Smooth muscle cell (in vitro differentiated cells): ENCODE measurements around the gene S100A10. TPM values are rescaled to one million over a fixed set of nuclear protein-coding genes. Genes with fewer than 3 reads are reported as not detected.

ENCODE experiments used
- DNase-seq: peaks from one replicate; lab custom pipeline; 2025; ENCODE audit not compliant: unreplicated experiment; lab: John Stamatoyannopoulos, UW
- H2AFZ ChIP-seq: fragments of 200-600 bp; sonication (generic); 2 replicates; pipeline ENCODE4 v1.6.0; 2016; ENCODE audit warnings: antibody characterized with exemption, low read depth, mild to moderate bottlenecking
- H3F3A ChIP-seq: fragments of 200-600 bp; sonication (generic); 2 replicates; pipeline ENCODE4 v1.6.0; 2017; ENCODE audit warnings: antibody characterized with exemption, low read depth
- H3K27ac ChIP-seq: fragments of 200-600 bp; sonication (generic); 2 replicates; pipeline ENCODE4 v1.5.1; 2016; ENCODE audit warnings: low read depth, mild to moderate bottlenecking
- H3K27me3 ChIP-seq: fragments of 200-600 bp; sonication (generic); 2 replicates; pipeline ENCODE4 v1.6.1; 2016; ENCODE audit warnings: low read depth, mild to moderate bottlenecking
- H3K36me3 ChIP-seq: fragments of 200-600 bp; sonication (generic); 2 replicates; pipeline ENCODE4 v1.5.1; 2016; ENCODE audit warnings: low read depth
- H3K4me1 ChIP-seq: fragments of 200-600 bp; sonication (generic); 2 replicates; pipeline ENCODE4 v1.5.1; 2016; ENCODE audit warnings: low read depth
- H3K4me2 ChIP-seq: fragments of 200-600 bp; sonication (generic); 2 replicates; pipeline ENCODE4 v1.6.0; 2016; ENCODE audit warnings: mild to moderate bottlenecking
- H3K4me3 ChIP-seq: fragments of 200-600 bp; sonication (generic); 2 replicates; pipeline ENCODE4 v1.5.1; 2016; ENCODE audit warnings: mild to moderate bottlenecking
- H3K79me2 ChIP-seq: fragments of 200-600 bp; sonication (generic); 2 replicates; pipeline ENCODE4 v1.6.0; 2016; ENCODE audit warnings: low read depth, mild to moderate bottlenecking
- H3K9ac ChIP-seq: fragments of 200-600 bp; sonication (generic); 2 replicates; pipeline ENCODE4 v1.6.0; 2016; ENCODE audit warnings: low read depth
- H3K9me3 ChIP-seq: fragments of 200-600 bp; sonication (generic); replicated peaks from 2 replicates; pipeline ENCODE4 v1.5.1; 2016; ENCODE audit warnings: low read depth
- H4K20me1 ChIP-seq: fragments of 200-600 bp; sonication (generic); 2 replicates; pipeline ENCODE4 v1.6.0; 2016; ENCODE audit warnings: low read depth
- WGBS: methylation state at CpG from one replicate; pipeline ENCODE4 v1.1.7; 2016; ENCODE audit warnings: low lambda C conversion rate; 5-methylcytosine and 5-hydroxymethylcytosine counted together
- polyA plus RNA-seq: library from polyadenylated mRNA; unstranded; fragments of >200 nt; fragmentation: Nextera tagmentation; extraction: Ambion mirVana; gene quantifications from 2 replicates; pipeline ENCODE4 v1.2.1, GENCODE V29; 2016
- total RNA-seq: library from RNA; depleted of rRNA; stranded (reverse); fragments of >200 nt; gene quantifications from 2 replicates; pipeline ENCODE4 v1.2.3, GENCODE V29; 2014
- TF ChIP-seq, protein P1 (sequence below): fragments of 200-600 bp; sonication (generic); IDR thresholded peaks from 2 replicates; pipeline ENCODE4 v1.5.1; 2017; ENCODE audit warnings: borderline replicate concordance, mild to moderate bottlenecking, antibody characterized with exemption; ENCODE audit not compliant: insufficient read depth, poor library complexity, severe bottlenecking

Gene S100A10
- total and polyA plus RNA-seq, 2 experiments from 2014 or later: 477 to 1,351 TPM

- 98% methylated on average over 10 of the region's 10 CpGs for WGBS
- H3K27me3 ChIP-seq: no peaks in the 10 kb centered on the region
Measured at GRCh38 chr1:152038871-152039270, 45.2 kb upstream of the S100A10 start.

DNA sequence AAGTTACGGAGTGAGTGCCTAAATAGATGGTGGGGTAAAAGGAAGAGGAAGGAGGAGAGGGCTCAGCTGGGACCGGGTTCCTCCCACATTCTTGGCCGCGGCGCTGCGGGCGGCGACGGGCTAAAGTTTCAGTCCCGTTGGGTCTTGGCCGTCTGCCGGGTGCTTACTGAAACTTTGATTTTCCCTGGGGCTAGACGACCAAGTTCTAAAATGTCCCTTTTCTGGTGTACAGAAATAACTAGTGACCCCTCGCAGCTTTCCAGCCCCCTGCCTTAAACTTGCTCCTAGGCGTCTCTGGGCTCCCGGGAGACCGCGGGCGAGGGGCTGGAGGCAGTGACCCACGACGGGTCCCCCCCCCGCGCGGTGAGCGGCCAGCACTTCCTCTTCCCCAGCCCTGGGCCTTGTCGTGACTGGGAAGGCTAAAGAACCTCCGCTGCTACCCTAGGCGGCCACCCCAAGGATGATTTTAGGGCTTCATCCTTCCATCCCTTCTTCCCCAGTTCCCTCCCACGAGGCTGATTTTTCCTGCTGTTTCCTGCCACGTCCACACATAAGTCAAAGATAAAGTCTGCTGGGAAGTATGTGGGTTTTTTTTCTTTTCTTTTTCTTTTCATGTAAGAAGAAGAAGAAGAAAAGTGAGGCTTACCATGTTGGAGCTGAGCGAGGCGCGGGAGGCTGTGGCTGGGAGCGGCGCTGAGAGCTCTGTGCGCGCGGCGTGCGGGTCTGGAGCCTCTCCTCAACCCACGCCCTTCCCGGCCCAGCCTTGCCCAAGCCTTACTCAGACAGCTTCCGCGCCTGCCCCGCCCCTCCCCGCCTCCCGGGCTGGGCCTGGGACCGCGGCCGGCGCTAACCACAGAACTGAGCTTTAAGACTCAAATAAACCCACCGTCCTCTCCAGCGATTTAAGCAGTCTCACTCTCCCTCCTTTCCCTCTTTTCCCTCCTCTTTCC, 42.9 kb upstream of the S100A10 start, which contains the start of gene S100A11:
Gene S100A11, minus strand, starts transcription at position 738 of the 950 bp plus-strand sequence. Its CDS starts 89 bp downstream, at position 649.
- peak within 1 kb of the TSS; percentile 89 for H3K4me2 ChIP-seq
- WGBS: 2% methylated on average over 46 of the region's 53 CpGs

More at GRCh38 chr1:152038871-152039270, 45.2 kb upstream of the S100A10 start:
- Histone ChIP-seq H3K4me2 (no peak overlapping the region), H3K79me2 (peaks cover 29% of the 10 kb centered on the region), H3K4me3 (no peak overlapping the region), H3K4me1 (peaks cover 6% of the 10 kb centered on the region), H3K36me3 (no peaks in the 10 kb centered on the region), H3K27ac (no peak overlapping the region), H2AFZ (no peak overlapping the region), H3F3A (peaks cover 14% of the 10 kb centered on the region), H3K9ac (no peak overlapping the region), H4K20me1 (peaks cover 19% of the 10 kb centered on the region), H3K9me3 (no peaks in the 10 kb centered on the region)
- TF ChIP-seq, protein P1, sequence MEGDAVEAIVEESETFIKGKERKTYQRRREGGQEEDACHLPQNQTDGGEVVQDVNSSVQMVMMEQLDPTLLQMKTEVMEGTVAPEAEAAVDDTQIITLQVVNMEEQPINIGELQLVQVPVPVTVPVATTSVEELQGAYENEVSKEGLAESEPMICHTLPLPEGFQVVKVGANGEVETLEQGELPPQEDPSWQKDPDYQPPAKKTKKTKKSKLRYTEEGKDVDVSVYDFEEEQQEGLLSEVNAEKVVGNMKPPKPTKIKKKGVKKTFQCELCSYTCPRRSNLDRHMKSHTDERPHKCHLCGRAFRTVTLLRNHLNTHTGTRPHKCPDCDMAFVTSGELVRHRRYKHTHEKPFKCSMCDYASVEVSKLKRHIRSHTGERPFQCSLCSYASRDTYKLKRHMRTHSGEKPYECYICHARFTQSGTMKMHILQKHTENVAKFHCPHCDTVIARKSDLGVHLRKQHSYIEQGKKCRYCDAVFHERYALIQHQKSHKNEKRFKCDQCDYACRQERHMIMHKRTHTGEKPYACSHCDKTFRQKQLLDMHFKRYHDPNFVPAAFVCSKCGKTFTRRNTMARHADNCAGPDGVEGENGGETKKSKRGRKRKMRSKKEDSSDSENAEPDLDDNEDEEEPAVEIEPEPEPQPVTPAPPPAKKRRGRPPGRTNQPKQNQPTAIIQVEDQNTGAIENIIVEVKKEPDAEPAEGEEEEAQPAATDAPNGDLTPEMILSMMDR: no peak
- no peak for DNase-seq

GRCh38 chr1:152035539-152036266, 42.0 kb upstream of the S100A10 start:
- Histone ChIP-seq H3K36me3 (peaks cover 19% of the 10 kb centered on the region), H3K4me3 (peak overlapping the region; percentile 71), H3K27ac (peak overlapping the region; percentile 97), H3F3A (peaks cover 42% of the 10 kb centered on the region), H3K4me1 (peaks cover 8% of the 10 kb centered on the region), H4K20me1 (peaks cover 35% of the 10 kb centered on the region), H3K9me3 (no peaks in the 10 kb centered on the region), H2AFZ (no peak overlapping the region), H3K79me2 (peaks cover 42% of the 10 kb centered on the region), H3K27me3 (no peaks in the 10 kb centered on the region), H3K9ac (peak overlapping the region; percentile 96), H3K4me2 (peak overlapping the region; percentile 89)
- TF ChIP-seq, protein P1: no peak
- WGBS: 2% methylated on average over 17 of the region's 17 CpGs
- DNase-seq: no peak

More for the DNA sequence above, 42.9 kb upstream of the S100A10 start, which contains the start of gene S100A11:
- H3K9me3 ChIP-seq: no peaks in the 10 kb centered on the region
- H3K27ac ChIP-seq: peak within 1 kb of the TSS; percentile 97
- peak within 1 kb of the TSS; percentile 71 for H3K4me3 ChIP-seq
- peaks cover 42% of the 10 kb centered on the region for H3K79me2 ChIP-seq
- H3K9ac ChIP-seq: peak within 1 kb of the TSS; percentile 96
- H4K20me1 ChIP-seq: peaks cover 35% of the 10 kb centered on the region
- H3F3A ChIP-seq: peaks cover 35% of the 10 kb centered on the region
- peaks cover 15% of the 10 kb centered on the region for H3K36me3 ChIP-seq
- TF ChIP-seq, protein P1: no peak
- DNase-seq: peak; percentile 77
- H3K27me3 ChIP-seq: no peaks in the 10 kb centered on the region
- peak within 1 kb of the TSS; percentile 81 for H2AFZ ChIP-seq
- H3K4me1 ChIP-seq: peaks cover 8% of the 10 kb centered on the region
